Measurements from ENCODE around the gene MINK1.

MINK1 gene

DNA sequence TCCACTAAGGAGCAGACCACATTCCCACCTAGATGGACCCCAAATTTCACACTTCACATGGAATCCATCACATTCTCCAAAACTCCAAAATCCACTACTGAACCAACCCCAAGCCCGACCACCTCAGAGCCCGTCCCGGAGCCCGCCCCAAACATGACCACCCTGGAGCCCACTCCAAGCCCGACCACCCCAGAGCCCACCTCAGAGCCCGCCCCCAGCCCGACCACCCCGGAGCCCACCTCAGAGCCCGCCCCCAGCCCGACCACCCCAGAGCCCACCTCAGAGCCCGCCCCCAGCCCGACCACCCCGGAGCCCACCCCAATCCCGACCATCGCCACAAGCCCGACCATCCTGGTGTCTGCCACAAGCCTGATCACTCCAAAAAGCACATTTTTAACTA is 100.5 kb downstream of the MINK1 start:
- Histone ChIP-seq H3K9me3 (ENCODE audit: control insufficient read depth, insufficient read depth, low read depth, low read length) (no peaks in the 10 kb centered on the region), H3K4me3 (ENCODE audit: low read depth, low read length) (no peak overlapping the region), H3K4me1 (ENCODE audit: control insufficient read depth, insufficient read depth, low read length) (peaks cover 2% of the 10 kb centered on the region), H3K27ac (ENCODE audit: extremely low read depth, low read depth, low read length) (no peak overlapping the region), H3K36me3 (ENCODE audit: control insufficient read depth in 2 of 2, insufficient read depth in 1 of 2, low read length in 2 of 2) (peaks cover 14 to 57% of the 10 kb centered on the region in 2 experiments)
- POLR2A ChIA-PET: interaction anchor here (0.8 to 1.7 kb wide), 7 partner anchors 10 to 33 kb away, joined by 4 to 9 read pairs (median 7); partner anchors contain the start of genes PFN1 and SPAG7
- CTCF ChIA-PET: interaction anchor here (0.6 to 1.6 kb wide), 4 partner anchors 22 to 201 kb away, joined by 3 to 7 read pairs (median 4); no protein-coding TSS in a partner anchor
- TF ChIP-seq ZNF610 (tag by site-specific recombination; IDR thresholded peaks at IDR 0.05; ENCODE audit: borderline replicate concordance) (no peak), ZNF701 (tag by site-specific recombination; IDR thresholded peaks at IDR 0.05) (no peak), ZNF626 (tag by site-specific recombination; IDR thresholded peaks at IDR 0.05) (no peak), ZSCAN30 (tag by site-specific recombination; IDR thresholded peaks at IDR 0.05) (no peak), ZSCAN23 (tag by site-specific recombination; IDR thresholded peaks at IDR 0.05) (no peak)

DNA sequence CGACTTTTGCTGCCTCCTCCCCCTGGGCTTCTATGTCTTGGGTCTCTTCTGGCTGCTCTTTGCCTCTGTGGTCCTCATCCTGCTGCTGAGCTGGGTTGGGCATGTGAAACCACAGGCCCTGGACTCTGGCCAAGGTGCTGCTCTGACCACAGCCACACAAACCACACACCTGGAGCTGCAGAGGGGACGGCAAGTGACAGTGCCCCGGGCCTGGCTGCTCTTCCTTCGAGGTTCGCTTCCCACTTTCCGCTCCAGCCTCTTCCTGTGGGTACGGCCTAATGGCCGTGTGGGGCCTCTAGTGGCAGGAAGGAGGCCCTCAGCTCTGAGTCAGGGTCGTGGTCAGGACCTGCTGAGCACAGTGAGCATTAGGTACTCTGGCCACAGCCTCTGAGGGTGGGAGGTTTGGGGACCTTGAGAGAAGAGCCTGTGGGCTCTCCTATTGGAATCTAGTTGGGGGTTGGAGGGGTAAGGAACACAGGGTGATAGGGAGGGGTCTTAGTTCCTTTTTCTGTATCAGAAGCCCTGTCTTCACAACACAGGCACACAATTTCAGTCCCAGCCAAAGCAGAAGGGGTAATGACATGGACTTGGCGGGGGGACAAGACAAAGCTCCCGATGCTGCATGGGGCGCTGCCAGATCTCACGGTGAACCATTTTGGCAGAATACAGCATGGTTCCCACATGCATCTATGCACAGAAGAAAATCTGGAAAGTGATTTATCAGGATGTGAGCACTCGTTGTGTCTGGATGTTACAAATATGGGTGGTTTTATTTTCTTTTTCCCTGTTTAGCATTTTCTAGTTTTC is 101.2 kb downstream of the MINK1 start:
- Histone ChIP-seq H3K36me3 (ENCODE audit: control insufficient read depth in 2 of 2, insufficient read depth in 1 of 2, low read length in 2 of 2) (peaks cover 14 to 55% of the 10 kb centered on the region in 2 experiments), H3K9me3 (ENCODE audit: control insufficient read depth, insufficient read depth, low read depth, low read length) (no peaks in the 10 kb centered on the region), H3K4me1 (ENCODE audit: control insufficient read depth, insufficient read depth, low read length) (peaks cover 3% of the 10 kb centered on the region), H3K27ac (ENCODE audit: extremely low read depth, low read depth, low read length) (peak overlapping the region; percentile 8; the same call in 1 of the 2 replicates), H3K4me3 (ENCODE audit: low read depth, low read length) (no peak overlapping the region)
- ChIA-PET CTCF (interaction anchor here (0.6 to 1.6 kb wide), 6 partner anchors 23 to 202 kb away, joined by 3 to 7 read pairs (median 4); partner anchors contain the start of gene CHRNE), POLR2A (interaction anchor here (0.8 to 1.7 kb wide), 7 partner anchors 11 to 33 kb away, joined by 4 to 9 read pairs (median 7); partner anchors contain the start of genes PFN1 and SPAG7)
- TF ChIP-seq ZNF292 (tag by site-specific recombination; IDR thresholded peaks at IDR 0.05; ENCODE audit: borderline replicate concordance, low read depth): no peak
- TF ChIP-seq, protein P1, sequence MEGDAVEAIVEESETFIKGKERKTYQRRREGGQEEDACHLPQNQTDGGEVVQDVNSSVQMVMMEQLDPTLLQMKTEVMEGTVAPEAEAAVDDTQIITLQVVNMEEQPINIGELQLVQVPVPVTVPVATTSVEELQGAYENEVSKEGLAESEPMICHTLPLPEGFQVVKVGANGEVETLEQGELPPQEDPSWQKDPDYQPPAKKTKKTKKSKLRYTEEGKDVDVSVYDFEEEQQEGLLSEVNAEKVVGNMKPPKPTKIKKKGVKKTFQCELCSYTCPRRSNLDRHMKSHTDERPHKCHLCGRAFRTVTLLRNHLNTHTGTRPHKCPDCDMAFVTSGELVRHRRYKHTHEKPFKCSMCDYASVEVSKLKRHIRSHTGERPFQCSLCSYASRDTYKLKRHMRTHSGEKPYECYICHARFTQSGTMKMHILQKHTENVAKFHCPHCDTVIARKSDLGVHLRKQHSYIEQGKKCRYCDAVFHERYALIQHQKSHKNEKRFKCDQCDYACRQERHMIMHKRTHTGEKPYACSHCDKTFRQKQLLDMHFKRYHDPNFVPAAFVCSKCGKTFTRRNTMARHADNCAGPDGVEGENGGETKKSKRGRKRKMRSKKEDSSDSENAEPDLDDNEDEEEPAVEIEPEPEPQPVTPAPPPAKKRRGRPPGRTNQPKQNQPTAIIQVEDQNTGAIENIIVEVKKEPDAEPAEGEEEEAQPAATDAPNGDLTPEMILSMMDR (tag by site-specific recombination; IDR thresholded peaks at IDR 0.05): peak; percentile 63
- no peak for TF ChIP-seq SCRT1 (tag by site-specific recombination; IDR thresholded peaks at IDR 0.05; ENCODE audit: borderline replicate concordance)
- TF ChIP-seq YY2 (tag by site-specific recombination; IDR thresholded peaks at IDR 0.05): no peak
- TF ChIP-seq ZBTB48 (tag by site-specific recombination; IDR thresholded peaks at IDR 0.05): no peak
- TF ChIP-seq, protein P2, sequence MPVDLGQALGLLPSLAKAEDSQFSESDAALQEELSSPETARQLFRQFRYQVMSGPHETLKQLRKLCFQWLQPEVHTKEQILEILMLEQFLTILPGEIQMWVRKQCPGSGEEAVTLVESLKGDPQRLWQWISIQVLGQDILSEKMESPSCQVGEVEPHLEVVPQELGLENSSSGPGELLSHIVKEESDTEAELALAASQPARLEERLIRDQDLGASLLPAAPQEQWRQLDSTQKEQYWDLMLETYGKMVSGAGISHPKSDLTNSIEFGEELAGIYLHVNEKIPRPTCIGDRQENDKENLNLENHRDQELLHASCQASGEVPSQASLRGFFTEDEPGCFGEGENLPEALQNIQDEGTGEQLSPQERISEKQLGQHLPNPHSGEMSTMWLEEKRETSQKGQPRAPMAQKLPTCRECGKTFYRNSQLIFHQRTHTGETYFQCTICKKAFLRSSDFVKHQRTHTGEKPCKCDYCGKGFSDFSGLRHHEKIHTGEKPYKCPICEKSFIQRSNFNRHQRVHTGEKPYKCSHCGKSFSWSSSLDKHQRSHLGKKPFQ (tag by site-specific recombination; IDR thresholded peaks at IDR 0.05): no peak
- no peak for TF ChIP-seq ZNF660 (tag by site-specific recombination; IDR thresholded peaks at IDR 0.05)
- no peak for TF ChIP-seq ZNF423 (tag by site-specific recombination; IDR thresholded peaks at IDR 0.05)
- TF ChIP-seq, protein P3, sequence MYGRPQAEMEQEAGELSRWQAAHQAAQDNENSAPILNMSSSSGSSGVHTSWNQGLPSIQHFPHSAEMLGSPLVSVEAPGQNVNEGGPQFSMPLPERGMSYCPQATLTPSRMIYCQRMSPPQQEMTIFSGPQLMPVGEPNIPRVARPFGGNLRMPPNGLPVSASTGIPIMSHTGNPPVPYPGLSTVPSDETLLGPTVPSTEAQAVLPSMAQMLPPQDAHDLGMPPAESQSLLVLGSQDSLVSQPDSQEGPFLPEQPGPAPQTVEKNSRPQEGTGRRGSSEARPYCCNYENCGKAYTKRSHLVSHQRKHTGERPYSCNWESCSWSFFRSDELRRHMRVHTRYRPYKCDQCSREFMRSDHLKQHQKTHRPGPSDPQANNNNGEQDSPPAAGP (tag by site-specific recombination; IDR thresholded peaks at IDR 0.05): no peak
- TF ChIP-seq ZNF24 (tag by site-specific recombination; IDR thresholded peaks at IDR 0.05): no peak
- 0 out of 2 replicates have a peak, but pooled peaks have one; percentile 24 for TF ChIP-seq PRDM1 (tag by site-specific recombination; IDR thresholded peaks at IDR 0.05)
- TF ChIP-seq ZBTB17 (tag by site-specific recombination; IDR thresholded peaks at IDR 0.05): no peak
- TF ChIP-seq, protein P4, sequence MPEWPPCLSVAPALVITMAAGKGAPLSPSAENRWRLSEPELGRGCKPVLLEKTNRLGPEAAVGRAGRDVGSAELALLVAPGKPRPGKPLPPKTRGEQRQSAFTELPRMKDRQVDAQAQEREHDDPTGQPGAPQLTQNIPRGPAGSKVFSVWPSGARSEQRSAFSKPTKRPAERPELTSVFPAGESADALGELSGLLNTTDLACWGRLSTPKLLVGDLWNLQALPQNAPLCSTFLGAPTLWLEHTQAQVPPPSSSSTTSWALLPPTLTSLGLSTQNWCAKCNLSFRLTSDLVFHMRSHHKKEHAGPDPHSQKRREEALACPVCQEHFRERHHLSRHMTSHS (tag by site-specific recombination; IDR thresholded peaks at IDR 0.05): no peak
- peak; percentile 55 for TF ChIP-seq ZNF341 (tag by site-specific recombination; IDR thresholded peaks at IDR 0.05; ENCODE audit: low read depth)
- TF ChIP-seq ZNF37A (tag by site-specific recombination; IDR thresholded peaks at IDR 0.05): no peak
- TF ChIP-seq, protein P5, sequence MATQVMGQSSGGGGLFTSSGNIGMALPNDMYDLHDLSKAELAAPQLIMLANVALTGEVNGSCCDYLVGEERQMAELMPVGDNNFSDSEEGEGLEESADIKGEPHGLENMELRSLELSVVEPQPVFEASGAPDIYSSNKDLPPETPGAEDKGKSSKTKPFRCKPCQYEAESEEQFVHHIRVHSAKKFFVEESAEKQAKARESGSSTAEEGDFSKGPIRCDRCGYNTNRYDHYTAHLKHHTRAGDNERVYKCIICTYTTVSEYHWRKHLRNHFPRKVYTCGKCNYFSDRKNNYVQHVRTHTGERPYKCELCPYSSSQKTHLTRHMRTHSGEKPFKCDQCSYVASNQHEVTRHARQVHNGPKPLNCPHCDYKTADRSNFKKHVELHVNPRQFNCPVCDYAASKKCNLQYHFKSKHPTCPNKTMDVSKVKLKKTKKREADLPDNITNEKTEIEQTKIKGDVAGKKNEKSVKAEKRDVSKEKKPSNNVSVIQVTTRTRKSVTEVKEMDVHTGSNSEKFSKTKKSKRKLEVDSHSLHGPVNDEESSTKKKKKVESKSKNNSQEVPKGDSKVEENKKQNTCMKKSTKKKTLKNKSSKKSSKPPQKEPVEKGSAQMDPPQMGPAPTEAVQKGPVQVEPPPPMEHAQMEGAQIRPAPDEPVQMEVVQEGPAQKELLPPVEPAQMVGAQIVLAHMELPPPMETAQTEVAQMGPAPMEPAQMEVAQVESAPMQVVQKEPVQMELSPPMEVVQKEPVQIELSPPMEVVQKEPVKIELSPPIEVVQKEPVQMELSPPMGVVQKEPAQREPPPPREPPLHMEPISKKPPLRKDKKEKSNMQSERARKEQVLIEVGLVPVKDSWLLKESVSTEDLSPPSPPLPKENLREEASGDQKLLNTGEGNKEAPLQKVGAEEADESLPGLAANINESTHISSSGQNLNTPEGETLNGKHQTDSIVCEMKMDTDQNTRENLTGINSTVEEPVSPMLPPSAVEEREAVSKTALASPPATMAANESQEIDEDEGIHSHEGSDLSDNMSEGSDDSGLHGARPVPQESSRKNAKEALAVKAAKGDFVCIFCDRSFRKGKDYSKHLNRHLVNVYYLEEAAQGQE (tag by site-specific recombination; IDR thresholded peaks at IDR 0.05): peak; percentile 84
- TF ChIP-seq ZNF302 (tag by site-specific recombination; IDR thresholded peaks at IDR 0.05; ENCODE audit: low read depth): no peak
- TF ChIP-seq ZNF600 (tag by site-specific recombination; IDR thresholded peaks at IDR 0.05): 0 out of 2 replicates have a peak, but pooled peaks have one; percentile 23
- no peak for TF ChIP-seq ZNF549 (tag by site-specific recombination; IDR thresholded peaks at IDR 0.05)
- no peak for TF ChIP-seq ZNF391 (tag by site-specific recombination; IDR thresholded peaks at IDR 0.05; ENCODE audit: borderline replicate concordance, low read depth)
